Heart right ventricle (tissue), 16 donors: ENCODE data around the gene PEX16. TPM values are rescaled to one million over a fixed set of nuclear protein-coding genes. Genes with fewer than 3 reads are reported as not detected.
A peak's percentile ranks its signal among the peaks of the same experiment; 100 is the strongest.

Experiments
- ATAC-seq, 8 donors: fragments of 200-7000 bp; cut with Tn5 transposase; one replicate each; pipeline ENCODE4 v1.9.1; 2020; ENCODE audit warnings: mild to moderate bottlenecking in 8 of 8, moderate library complexity in 8 of 8, moderate number of reproducible peaks in 1 of 8
- DNase-seq, 2 donors: peaks; one replicate each; pipeline ENCODE4 v3.0.0-alpha.2; 2020
- H3K27ac ChIP-seq, 10 donors: fragments of 200-600 bp; sonication (generic) in 2 of 10; one replicate each; pipeline versions ENCODE4 v1.5.0 to v1.8.0; 2020 to 2022; ENCODE audit warnings: mild to moderate bottlenecking in 3 of 10
- H3K27me3 ChIP-seq, 7 donors: fragments of 200-600 bp; one replicate each; pipeline ENCODE4 v1.8.0; 2021 to 2022; ENCODE audit warnings: mild to moderate bottlenecking in 2 of 7
- H3K36me3 ChIP-seq, 9 donors: fragments of 200-600 bp; sonication (generic) in 1 of 9; one replicate each; pipeline versions ENCODE4 v1.5.0 to v1.8.0; 2020 to 2022; ENCODE audit warnings: mild to moderate bottlenecking in 2 of 9
- H3K4me1 ChIP-seq, 9 donors: fragments of 200-600 bp; sonication (generic) in 1 of 9; one replicate each; pipeline versions ENCODE4 v1.5.0 to v1.8.0; 2020 to 2022; ENCODE audit warnings: mild to moderate bottlenecking in 4 of 9
- H3K4me3 ChIP-seq, 10 donors: fragments of 200-600 bp; sonication (generic) in 2 of 10; one replicate each; pipeline versions ENCODE4 v1.5.0 to v1.8.0; 2020 to 2022; ENCODE audit warnings: mild to moderate bottlenecking in 7 of 10, moderate library complexity in 2 of 10
- H3K9me3 ChIP-seq, 11 donors: fragments of 200-600 bp in 10 of 11; sonication (generic) in 2 of 11; one replicate each; pipeline versions ENCODE4 v1.5.0 to v1.8.0; 2013 to 2022; ENCODE audit warnings: mild to moderate bottlenecking in 2 of 11, control low read depth in 1 of 11, moderate library complexity in 1 of 11
- WGBS, 2 donors: extraction: QIAGEN DNeasy Blood & Tissue Kit; methylation state at CpG; one replicate each; pipeline ENCODE4 v1.1.7; 2013; ENCODE audit warnings: inconsistent platforms in 1 of 2; 5-methylcytosine and 5-hydroxymethylcytosine counted together
- intact Hi-C, 10 donors: fragments of 100-400 bp; cut with DNase I; formaldehyde crosslinking; loops; one replicate each; pipeline versions ENCODE4 v1.11.1 to v1.14.2; 2022
- polyA plus RNA-seq, 2 donors: library from polyadenylated mRNA; stranded (reverse); fragments of 200-250 nt; gene quantifications; one replicate each; pipeline ENCODE4 v1.2.3, GENCODE V29; 2013
- total RNA-seq, 10 donors: library from RNA; stranded (reverse); fragmentation: NEBNext Ultra II Directional in 3 of 10; extraction: Animal tissue kit (Norgen Biotek cat#: 25700) in 3 of 10; gene quantifications; one replicate each; pipeline versions ENCODE4 v1.2.1 to v1.2.4, GENCODE V29; 2021 to 2023
- TF ChIP-seq, protein P1 (sequence below), 9 donors: fragments of 200-600 bp; sonication (generic) in 2 of 9; IDR thresholded peaks; one replicate each; pipeline versions ENCODE4 v1.5.0 to v1.8.0; 2021 to 2022; ENCODE audit warnings: antibody characterized with exemption in 9 of 9, mild to moderate bottlenecking in 5 of 9, moderate library complexity in 1 of 9
- donor health status: Arrhythmogenic right ventricular cardiomyopathy.
- donor health status: ischemic (EF 13 %, LVEDD 7.1; RV severe dilation, severe dysfunction).
- donor health status: healthy with polysubstance abuse.
- donor health status: DM: no; HTN: yes; CAD: no.
- donor health status: DM: no; HTN: no; CAD: no.
- donor health status: ischemic (EF 25% LVEDD 6.9; RV normal size, moderate dysfunction).
- donor health status: ischemic (EF 25% LVEDD 5.7; RV mildly dilated, moderate dysfunction).
- donor health status: healthy.
- donor health status: DM: yes; HTN: yes; CAD: no.
- donor health status: Ischemic cardiomyopathy.
- donor health status: ischemic (EF 35%, LVEDD 5.7; RV mildly dilated, moderate dysfunction).
- donor health status: nonischemic (EF 11% LVEDD 7.7; RV severe dilation, severe dysfunction).
- donor health status: DM: yes; HTN: yes; CAD: no.
- donor health status: PGD.
- donor health status: ischemic (EF 29% LVEDD 5.4; RV normal size, mild dysfunction).
- donor health status: nonischemic (EF 23%, LVEDD 6.1; RV moderate dilation, normal function).

The PEX16 gene
- total and polyA plus RNA-seq, 12 donors = 10.8 to 25.4 (median 13.9) TPM

DNA sequence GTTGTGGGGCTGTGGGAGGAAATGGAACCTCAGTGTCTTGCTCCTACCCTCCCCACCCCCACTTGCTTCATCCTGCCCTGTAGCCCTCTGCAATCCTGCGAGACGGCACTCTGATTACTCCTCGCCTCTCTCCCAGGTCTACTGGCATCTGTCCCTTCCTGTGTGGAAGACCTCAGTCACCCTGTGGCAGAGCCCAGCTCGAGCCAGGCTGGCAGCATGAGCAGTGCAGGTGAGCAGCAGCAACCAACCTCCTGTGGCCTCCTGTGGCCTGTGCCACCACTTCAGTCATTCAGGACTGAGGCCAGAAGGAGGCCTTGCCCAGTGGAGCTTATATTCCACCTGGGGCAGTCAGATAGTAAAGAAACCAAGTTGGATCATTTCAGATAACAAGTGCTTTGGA is 47.0 kb downstream of the PEX16 start:
- H3K27ac ChIP-seq = no peak overlapping the region
- ATAC-seq (no peak), DNase-seq (no peak)
- peaks cover 0 to 7% (median 0%) of the 10 kb centered on the region in 9 donors for H3K4me1 ChIP-seq
- no peaks in the 10 kb centered on the region for H3K27me3 ChIP-seq
- peaks cover 11 to 100% (median 84%) of the 10 kb centered on the region in 9 donors for H3K36me3 ChIP-seq
- intact Hi-C loops = loop anchor here in 4 of 10 donors (10.0 kb wide), 1 partner anchor 134 kb away; no protein-coding TSS in a partner anchor
- H3K4me3 ChIP-seq = no peak overlapping the region
- WGBS, 2 donors = 75 to 77% methylated on average over 4 of the region's 4 CpGs
- TF ChIP-seq, protein P1, sequence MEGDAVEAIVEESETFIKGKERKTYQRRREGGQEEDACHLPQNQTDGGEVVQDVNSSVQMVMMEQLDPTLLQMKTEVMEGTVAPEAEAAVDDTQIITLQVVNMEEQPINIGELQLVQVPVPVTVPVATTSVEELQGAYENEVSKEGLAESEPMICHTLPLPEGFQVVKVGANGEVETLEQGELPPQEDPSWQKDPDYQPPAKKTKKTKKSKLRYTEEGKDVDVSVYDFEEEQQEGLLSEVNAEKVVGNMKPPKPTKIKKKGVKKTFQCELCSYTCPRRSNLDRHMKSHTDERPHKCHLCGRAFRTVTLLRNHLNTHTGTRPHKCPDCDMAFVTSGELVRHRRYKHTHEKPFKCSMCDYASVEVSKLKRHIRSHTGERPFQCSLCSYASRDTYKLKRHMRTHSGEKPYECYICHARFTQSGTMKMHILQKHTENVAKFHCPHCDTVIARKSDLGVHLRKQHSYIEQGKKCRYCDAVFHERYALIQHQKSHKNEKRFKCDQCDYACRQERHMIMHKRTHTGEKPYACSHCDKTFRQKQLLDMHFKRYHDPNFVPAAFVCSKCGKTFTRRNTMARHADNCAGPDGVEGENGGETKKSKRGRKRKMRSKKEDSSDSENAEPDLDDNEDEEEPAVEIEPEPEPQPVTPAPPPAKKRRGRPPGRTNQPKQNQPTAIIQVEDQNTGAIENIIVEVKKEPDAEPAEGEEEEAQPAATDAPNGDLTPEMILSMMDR (IDR thresholded peaks at IDR 0.05) = no peak
- no peaks in the 10 kb centered on the region for H3K9me3 ChIP-seq

DNA sequence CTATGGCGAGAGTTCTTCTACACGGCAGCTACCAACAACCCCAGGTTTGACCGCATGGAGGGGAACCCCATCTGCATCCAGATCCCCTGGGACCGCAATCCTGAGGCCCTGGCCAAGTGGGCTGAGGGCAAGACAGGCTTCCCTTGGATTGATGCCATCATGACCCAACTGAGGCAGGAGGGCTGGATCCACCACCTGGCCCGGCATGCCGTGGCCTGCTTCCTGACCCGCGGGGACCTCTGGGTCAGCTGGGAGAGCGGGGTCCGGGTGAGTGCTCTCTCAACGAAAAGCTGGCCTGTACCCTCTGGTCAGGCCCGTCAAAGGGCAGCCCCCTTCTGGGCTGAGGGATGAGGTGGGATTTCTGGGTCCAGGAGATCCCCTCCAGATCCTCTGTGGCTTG is 48.1 kb downstream of the PEX16 start:
- DNase-seq = no peak
- intact Hi-C loops = loop anchor here in 1 of 10 donors (10.0 kb wide), 1 partner anchor 135 kb away; no protein-coding TSS in a partner anchor
- Histone ChIP-seq H3K27ac (no peak overlapping the region), H3K4me3 (no peak overlapping the region), H3K27me3 (no peaks in the 10 kb centered on the region), H3K9me3 (no peaks in the 10 kb centered on the region), H3K4me1 (peaks cover 0 to 7% (median 0%) of the 10 kb centered on the region in 9 donors), H3K36me3 (peaks cover 11 to 100% (median 87%) of the 10 kb centered on the region in 9 donors)
- TF ChIP-seq, protein P1 (IDR thresholded peaks at IDR 0.05) = no peak
- peak in 1 of 8 donors; percentile 6 for ATAC-seq
- 88 to 94% methylated on average over 12 of the region's 12 CpGs for WGBS, 2 donors

DNA sequence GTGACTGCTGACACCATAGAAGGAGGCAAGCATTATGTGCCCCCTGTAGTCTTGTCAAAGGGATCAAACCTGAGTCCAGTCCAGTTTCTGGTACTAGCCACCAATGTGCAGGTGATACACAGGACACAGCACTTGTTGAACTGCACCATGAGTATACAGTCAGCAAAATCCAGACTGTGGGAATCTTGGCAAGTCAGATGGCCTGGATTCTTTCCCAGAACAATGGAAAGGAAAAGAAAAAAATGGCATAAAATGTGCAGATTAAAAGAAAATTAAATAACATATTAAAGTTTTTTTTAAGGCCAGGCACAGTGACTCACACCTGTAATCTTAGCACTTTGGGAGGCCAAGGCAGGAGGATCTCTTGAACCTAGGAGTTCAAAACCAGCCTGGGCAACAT is 53.6 kb downstream of the PEX16 start:
- TF ChIP-seq, protein P1 (IDR thresholded peaks at IDR 0.05) = no peak
- Histone ChIP-seq H3K27ac (no peak overlapping the region), H3K36me3 (peaks cover 0 to 100% (median 69%) of the 10 kb centered on the region in 9 donors), H3K4me1 (peaks cover 12 to 47% (median 23%) of the 10 kb centered on the region in 9 donors), H3K27me3 (no peaks in the 10 kb centered on the region), H3K9me3 (no peaks in the 10 kb centered on the region), H3K4me3 (no peak overlapping the region)
- intact Hi-C loops = loop anchor here in 2 of 10 donors (5.0 to 10.0 kb wide), 2 partner anchors 53 to 141 kb away; partner anchors contain the start of gene PEX16 (in 1 of the 2)
- DNase-seq = no peak
- ATAC-seq = no peak

DNA sequence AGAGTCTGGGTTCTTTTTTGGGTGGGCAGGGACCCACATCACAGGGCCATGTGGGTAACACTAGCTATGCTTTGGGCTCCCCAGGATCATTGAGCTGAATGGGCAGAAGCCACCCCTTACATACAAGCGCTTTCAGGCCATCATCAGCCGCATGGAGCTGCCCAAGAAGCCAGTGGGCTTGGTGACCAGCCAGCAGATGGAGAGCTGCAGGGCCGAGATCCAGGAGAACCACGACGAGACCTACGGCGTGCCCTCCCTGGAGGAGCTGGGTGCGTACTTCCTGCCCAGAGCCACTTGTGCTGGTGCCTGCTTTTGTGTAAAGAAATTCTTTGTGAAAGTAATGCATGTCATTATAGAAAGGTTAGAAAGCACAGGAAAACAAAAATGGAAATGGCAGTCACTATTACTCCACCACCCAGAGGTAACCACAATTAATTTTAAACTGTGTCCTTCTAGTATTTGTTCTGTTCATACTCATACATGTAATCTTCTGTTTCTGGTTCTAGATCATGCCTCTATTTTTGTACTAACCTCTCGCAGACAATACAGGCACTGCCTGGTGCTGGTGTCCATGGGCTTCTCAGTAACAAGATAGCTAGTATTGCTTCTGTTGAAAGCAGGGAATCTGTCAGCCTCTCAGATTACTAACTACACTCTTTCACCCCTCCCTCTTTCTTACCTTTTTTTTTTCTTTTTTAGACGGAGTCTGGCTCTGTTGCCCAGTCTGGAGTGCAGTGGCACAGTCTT is 56.7 kb downstream of the PEX16 start:
- intact Hi-C loops = loop anchor here in 2 of 10 donors (5.0 to 10.0 kb wide), 2 partner anchors 56 to 144 kb away; partner anchors contain the start of gene PEX16 (in 1 of the 2)
- Histone ChIP-seq H3K4me1 (peaks cover 30 to 78% (median 53%) of the 10 kb centered on the region in 9 donors), H3K9me3 (no peaks in the 10 kb centered on the region), H3K27ac (peak overlapping the region; percentile 68 to 99 (median 90)), H3K4me3 (no peak overlapping the region), H3K27me3 (no peaks in the 10 kb centered on the region), H3K36me3 (peaks cover 0 to 97% (median 55%) of the 10 kb centered on the region in 9 donors)
- peak in 1 of 2 donors; percentile 38 for DNase-seq
- 45 to 64% methylated on average over 10 of the region's 10 CpGs for WGBS, 2 donors
- peak in 3 of 8 donors; percentile 5 to 38 (median 13) for ATAC-seq
- TF ChIP-seq, protein P1 (IDR thresholded peaks at IDR 0.05) = no peak
